ENCODE data around the gene PLA2G4B.

PLA2G4B gene

GRCh38 chr15:41890050-41890690, 51.5 kb downstream of the PLA2G4B start:
- DNase-seq (ENCODE audit: low read depth) = no peak

- DNase-seq (ENCODE audit: low read depth) = no peak
Measured at GRCh38 chr15:41891226-41891625, 52.6 kb downstream of the PLA2G4B start.

- no peak for DNase-seq (ENCODE audit: low read depth)
Measured at GRCh38 chr15:41891946-41892345, 53.3 kb downstream of the PLA2G4B start.

DNA sequence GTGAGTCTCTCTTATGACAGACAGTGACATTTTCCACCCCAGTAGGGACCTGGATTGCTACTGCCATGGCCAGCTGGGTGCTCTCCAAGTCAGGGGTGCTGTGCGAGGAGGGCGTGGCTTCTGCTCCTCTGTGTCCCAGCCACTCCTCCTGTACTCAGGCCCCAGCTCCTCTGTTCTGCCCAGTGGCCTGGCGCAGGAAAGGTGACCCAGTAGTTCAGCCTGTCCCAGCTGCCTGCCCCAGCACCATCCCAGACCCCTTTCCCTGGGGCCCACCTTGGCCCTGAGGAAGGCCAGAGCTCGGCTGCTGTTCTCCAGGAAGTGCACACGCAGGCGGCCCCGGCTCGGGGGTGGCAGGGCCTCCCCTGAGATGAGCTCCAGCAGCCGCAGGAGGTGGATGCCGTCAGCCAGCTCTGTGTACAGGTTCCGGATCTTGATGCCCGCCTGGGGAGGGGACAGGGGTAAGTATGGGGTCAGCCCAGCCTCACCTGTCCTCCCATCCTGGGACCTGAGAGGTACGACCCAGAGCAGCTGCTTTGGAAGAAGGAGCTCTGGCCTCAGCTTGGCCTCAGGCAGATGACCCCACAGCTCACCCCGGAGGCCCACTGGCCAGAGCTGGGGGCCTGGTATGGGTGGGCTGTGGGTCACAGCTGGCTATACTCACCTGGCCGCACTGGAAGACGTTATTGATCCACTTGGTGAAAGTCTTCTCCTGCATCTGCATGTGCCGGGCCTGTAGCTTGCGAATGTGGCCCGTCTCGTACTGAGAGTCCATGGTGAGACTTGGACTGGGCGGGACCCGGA, 54.2 kb downstream of the PLA2G4B start:
- DNase-seq (ENCODE audit: low read depth) = no peak

DNA sequence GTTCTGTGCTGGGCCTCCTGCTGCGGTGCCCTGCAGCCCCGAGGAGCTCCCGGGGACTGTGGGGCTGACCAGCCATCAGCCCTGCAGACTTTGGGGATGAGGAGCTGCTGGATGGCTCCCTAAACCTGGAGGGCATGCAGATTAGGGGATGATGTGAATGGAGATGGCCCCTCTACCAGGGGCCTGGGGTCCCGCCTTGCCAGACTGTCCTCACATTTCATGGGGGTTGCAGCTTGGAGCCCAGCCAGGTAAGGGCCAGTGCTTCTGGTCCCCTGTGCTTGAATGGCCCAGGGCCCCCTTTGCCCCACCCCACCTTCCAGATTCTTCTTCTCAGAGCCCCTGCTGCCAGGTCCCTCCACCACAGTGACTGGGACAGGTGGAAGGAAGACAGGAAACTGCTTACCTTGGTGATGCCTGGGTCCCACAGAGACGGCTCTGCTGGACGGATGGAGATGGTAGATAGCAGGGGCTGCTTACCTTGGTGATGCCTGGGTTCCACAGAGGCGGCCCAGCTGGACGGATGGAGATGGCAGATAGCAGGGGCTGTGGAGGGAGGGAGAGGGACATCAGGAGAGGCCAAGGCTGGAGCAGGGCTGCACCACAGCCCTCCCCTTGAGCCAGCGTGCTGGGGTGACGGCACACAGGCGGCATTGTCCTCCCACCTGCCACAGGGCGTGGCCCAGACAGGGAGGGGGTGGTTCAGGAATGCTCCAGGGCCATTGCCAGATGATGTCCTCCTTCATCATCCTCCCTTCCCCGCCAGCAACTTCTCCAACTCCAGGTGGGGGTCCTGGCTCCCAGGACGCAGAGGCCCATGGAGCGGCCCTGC, 55.0 kb downstream of the PLA2G4B start, which contains the start of gene SPTBN5:
Gene SPTBN5 (minus strand): TSS at position 632 of the 829 bp plus-strand sequence. CDS start 556 bp downstream, at position 76.
- DNase-seq (ENCODE audit: low read depth) = no peak

- DNase-seq (ENCODE audit: low read depth) = no peak
Measured at GRCh38 chr15:41894251-41894790, 55.7 kb downstream of the PLA2G4B start.

DNA sequence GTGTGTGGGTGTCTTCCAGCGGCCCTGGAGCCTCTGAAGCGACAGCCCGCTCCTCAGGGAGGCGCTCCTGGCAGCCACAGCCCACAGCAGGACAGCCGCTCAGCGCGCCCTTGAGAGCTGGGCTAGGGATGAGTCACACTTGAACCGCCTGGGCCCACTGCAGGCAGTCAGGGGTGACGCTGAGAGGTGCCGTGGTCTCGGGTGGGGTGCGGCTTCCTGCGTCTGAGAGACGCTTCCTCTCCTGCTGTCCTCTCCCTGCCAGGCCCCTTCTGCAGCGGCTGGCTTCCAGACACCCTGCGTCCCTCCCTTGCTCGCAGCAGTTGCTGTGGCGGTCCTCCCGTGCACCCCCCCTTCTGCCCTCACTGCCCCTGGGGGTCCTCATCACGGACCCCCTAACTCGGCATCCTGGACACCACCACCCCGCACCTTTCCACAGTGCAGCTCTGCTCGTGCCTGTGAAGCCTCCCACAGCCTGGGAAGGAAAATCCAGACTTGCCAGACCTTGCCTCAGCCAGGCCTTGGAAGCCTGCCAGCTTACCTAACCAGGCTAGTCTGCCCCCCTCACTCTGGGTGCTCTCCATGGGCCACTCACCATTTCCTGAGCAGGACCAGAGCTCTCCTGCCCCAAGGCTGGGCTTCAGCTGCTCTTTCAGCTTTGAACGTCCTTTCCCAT, 56.3 kb downstream of the PLA2G4B start:
- DNase-seq (ENCODE audit: low read depth) = peak; percentile 81

GRCh38 chr15:41895491-41895890, 56.8 kb downstream of the PLA2G4B start:
- DNase-seq (ENCODE audit: low read depth) = no peak

- no peak for DNase-seq (ENCODE audit: low read depth)
Measured at GRCh38 chr15:41895957-41896356, 57.3 kb downstream of the PLA2G4B start.

- no peak for DNase-seq (ENCODE audit: low read depth)
Measured at GRCh38 chr15:41896566-41896965, 57.9 kb downstream of the PLA2G4B start.

DNA sequence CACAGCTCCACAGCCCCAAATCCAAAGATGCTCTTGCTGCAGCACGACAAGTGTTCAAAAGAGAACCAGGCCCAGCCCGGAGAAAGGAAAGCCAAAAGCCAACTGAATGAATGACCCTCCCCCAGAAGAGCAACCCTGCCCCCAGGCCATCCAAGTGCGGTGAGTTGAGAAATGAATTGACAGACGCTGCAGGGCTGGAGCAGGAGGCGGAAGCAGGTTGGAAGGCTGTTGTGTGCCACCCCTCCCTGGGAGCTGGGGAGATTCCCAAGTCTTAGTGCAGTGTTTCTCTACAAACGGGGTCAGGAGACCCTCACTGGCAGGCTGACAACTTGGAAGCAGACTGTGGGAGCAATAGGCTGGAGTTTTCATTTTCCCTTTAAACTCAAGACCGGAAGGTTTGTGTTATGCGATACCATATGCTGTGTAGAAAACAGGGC, 58.7 kb downstream of the PLA2G4B start:
- DNase-seq (ENCODE audit: low read depth) = no peak
